BLaER1 (cell line): ENCODE data around the gene SRRM2.
"Not testable (repeated sequence)": the region's sequence is repeated elsewhere in the genome, so short reads cannot be mapped to it uniquely, and the experiment has no call there.

Experiments used
- H3K27ac ChIP-seq: shearing (Covaris generic); formaldehyde crosslinking; 2 replicates; pipeline ENCODE4 v1.8.1; 2022
- H3K27me3 ChIP-seq: shearing (Covaris generic); formaldehyde crosslinking; 2 replicates; pipeline ENCODE4 v1.8.1; 2022
- H3K36me3 ChIP-seq: shearing (Covaris generic); formaldehyde crosslinking; 2 replicates; pipeline ENCODE4 v1.8.1; 2022
- H3K4me1 ChIP-seq: shearing (Covaris generic); formaldehyde crosslinking; 2 replicates; pipeline ENCODE4 v1.8.1; 2022
- H3K4me2 ChIP-seq: shearing (Covaris generic); formaldehyde crosslinking; 2 replicates; pipeline ENCODE4 v1.8.1; 2022
- H3K4me3 ChIP-seq: shearing (Covaris generic); formaldehyde crosslinking; 2 replicates; pipeline ENCODE4 v1.8.1; 2022
- H3K9ac ChIP-seq: shearing (Covaris generic); formaldehyde crosslinking; 2 replicates; pipeline ENCODE4 v1.8.1; 2022
- H3K9me3 ChIP-seq: shearing (Covaris generic); formaldehyde crosslinking; 2 replicates; pipeline ENCODE4 v1.8.1; 2022
- H4K20me1 ChIP-seq: shearing (Covaris generic); formaldehyde crosslinking; 2 replicates; pipeline ENCODE4 v1.8.1; 2022
- Cebpa-rat ChIP-seq: shearing (Covaris generic); IDR thresholded peaks from 2 replicates; pipeline ENCODE4 v1.8.1; 2022

SRRM2 gene

DNA sequence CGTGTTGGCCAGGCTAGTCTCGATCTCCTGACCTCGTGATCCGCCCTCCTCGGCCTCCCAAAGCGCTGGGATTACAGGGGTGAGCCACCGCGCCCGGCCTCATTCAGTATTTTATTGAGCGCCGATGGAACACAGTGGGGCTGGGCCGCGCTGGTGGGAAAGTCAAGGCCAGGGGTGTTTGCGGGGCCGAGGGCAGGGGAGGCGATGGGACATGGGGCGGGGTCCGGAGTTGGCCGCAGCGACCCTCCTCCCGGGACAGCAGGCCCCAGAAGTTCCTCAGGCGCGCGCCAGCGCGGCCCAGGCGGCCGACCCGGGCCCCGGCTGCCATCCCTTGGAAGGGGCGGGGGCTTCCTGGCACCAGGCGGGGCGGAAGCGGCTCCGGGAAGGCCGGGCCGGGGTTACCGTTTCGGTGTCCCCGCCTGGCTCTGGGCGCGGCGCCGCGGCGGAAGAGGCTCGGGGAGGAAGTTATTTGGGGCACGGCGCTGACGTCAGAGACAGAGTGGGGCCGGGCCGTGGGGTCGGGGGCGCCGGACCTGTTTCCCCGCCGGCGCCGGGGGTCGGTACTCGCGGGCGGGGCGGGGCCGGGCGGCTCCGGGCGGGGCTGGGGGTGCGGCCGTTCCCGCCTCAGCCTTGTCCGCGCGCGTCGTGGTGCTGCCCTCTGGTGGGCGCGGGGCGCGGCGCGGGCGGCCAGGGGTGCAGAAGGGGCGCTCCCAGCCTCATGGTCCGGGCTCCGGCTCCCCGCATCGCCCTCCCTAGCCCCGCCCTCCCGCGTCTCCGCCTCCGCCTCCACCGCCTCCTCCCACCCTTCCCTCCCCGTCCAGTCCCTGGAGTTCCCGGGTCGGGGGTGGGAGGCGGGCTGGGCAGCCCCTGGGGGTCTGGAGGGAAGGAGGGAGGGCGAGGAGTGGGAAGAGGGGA is 31.5 kb upstream of the SRRM2 start:
- Histone ChIP-seq H3K27ac (peak overlapping the region; percentile 88), H3K9me3 (no peaks in the 10 kb centered on the region)
- no peak for TF ChIP-seq Cebpa-rat

DNA sequence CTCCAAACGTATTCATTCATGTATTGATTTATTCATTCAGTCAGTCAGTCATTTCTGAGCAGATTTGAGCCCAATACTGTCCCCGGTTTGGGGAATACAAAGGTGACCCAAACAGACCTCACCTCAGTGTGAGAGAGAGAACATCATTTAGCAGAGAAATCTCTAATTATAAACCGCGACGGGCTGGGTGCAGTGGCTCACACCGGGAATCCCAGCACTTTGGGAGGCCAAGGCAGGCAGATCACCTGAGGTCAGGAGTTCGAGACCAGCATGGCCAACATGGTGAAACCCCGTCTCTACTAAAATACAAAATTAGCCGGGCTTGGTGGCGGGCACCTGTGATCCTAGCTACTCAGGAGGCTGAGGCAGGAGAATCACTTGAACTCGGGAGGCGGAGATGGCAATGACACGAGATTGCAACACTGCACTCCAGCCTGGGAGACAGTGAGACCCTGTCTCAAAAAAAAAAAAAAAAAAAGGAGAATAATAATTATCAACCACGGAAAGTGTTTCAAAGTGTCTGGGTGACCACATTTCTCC is 30.7 kb upstream of the SRRM2 start:
- Histone ChIP-seq H3K9ac (peak overlapping the region; percentile 86; the same call in 1 of the 2 replicates), H3K4me1 (peaks cover 38% of the 10 kb centered on the region), H3K4me3 (peak overlapping the region; percentile 69), H3K4me2 (peak overlapping the region; percentile 73), H3K27ac (peak overlapping the region; percentile 40)
- not testable (repeated sequence) for H3K9me3 ChIP-seq, H3K27me3 ChIP-seq, H3K36me3 ChIP-seq, H4K20me1 ChIP-seq

More for the DNA sequence above, 31.5 kb upstream of the SRRM2 start:
- Histone ChIP-seq H3K4me2 (peak overlapping the region; percentile 86), H4K20me1 (0 out of 2 replicates have a peak, but pooled peaks cover 8% of the 10 kb centered on the region), H3K4me1 (peaks cover 45% of the 10 kb centered on the region), H3K36me3 (no peaks in the 10 kb centered on the region), H3K27me3 (no peaks in the 10 kb centered on the region), H3K9ac (peak overlapping the region; percentile 86), H3K4me3 (peak overlapping the region; percentile 69)

DNA sequence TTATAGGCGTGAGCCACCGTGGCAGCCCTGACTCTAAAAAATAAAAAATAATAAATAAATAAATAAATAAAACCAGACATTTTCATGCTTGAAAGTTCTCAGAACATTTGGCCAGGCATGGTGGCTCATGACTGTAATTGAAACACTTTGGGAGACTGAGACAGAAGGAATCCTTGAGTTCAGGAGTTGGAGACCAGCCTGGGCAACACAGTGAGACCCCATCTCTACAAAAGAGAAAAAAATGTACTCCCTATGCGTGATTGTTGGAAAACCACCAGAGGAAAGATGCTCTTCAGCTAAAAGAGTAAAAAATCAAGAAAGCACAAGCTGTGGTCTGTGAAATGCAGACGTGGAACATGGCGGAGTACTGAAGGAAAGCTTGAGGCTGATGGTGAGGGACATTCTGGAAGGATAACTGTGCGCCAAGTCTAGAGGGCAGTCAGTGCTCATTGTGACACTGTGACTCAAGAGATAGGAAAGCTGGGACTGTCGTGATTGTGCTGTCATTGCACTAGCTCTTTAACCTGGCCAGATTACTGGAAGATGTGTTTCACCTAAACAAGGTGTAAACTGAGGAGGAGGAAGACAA is 28.3 kb upstream of the SRRM2 start:
- H3K4me1 ChIP-seq = peaks cover 23% of the 10 kb centered on the region
- TF ChIP-seq Cebpa-rat = no peak
- no peaks in the 10 kb centered on the region for H3K9me3 ChIP-seq
- no peaks in the 10 kb centered on the region for H3K27me3 ChIP-seq
- H3K27ac ChIP-seq = no peak overlapping the region
- H4K20me1 ChIP-seq = no peaks in the 10 kb centered on the region
- H3K4me3 ChIP-seq = no peak overlapping the region
- H3K9ac ChIP-seq = no peak overlapping the region
- no peak overlapping the region for H3K4me2 ChIP-seq
- H3K36me3 ChIP-seq = no peaks in the 10 kb centered on the region

DNA sequence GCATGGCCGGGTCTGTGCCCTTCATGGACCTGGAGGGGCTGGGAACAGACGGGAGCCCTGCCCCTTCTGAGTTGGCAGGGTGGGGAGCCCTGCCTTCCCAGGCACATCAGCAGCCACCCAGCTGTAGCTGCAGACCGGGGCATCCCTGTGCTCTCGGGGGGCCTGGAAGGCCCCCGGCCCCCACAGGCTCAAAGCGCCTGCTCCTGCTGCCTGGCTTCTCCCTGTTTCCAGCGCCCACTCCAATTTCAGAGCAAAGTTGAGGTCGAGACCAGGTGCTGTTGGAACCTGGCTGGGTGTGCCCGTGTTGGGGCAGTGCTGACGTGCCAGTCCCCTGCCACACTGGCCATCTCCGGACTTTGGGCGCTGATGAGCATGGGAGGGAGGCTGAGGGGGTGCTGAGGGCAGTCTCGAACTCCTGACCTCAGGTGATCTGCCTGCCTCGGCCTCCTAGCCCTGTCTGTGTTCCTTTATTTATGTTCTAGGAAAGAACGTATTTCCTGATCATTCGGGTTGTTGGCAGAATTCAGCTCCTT is 27.6 kb upstream of the SRRM2 start:
- TF ChIP-seq Cebpa-rat = no peak
- Histone ChIP-seq H3K36me3 (no peaks in the 10 kb centered on the region), H3K9me3 (no peaks in the 10 kb centered on the region), H3K27me3 (no peaks in the 10 kb centered on the region), H4K20me1 (no peaks in the 10 kb centered on the region), H3K27ac (no peak overlapping the region), H3K4me1 (peaks cover 19% of the 10 kb centered on the region), H3K4me2 (no peak overlapping the region), H3K4me3 (no peak overlapping the region), H3K9ac (no peak overlapping the region)

DNA sequence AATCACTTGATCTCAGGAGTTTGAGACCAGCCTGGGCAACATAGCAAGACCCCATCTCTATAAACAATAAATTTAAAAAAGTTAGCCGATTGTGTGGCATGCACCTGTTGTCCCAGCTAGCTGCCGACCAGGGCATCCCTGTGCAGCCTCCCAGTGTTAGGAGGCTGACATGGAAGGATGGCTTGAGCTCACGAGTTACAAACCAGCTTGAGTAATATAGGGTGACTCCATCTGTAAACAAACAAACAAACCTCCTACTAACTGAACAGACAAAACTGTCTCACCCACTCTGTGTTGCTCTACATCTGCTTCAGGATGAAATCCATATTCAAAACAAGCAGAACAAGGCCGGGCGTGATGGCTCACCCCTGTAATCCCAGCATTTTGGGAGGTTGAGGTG is 25.5 kb upstream of the SRRM2 start:
- Histone ChIP-seq H3K9ac (no peak overlapping the region), H3K27me3 (no peaks in the 10 kb centered on the region), H3K4me2 (no peak overlapping the region), H3K4me1 (peaks cover 12% of the 10 kb centered on the region), H3K36me3 (no peaks in the 10 kb centered on the region), H4K20me1 (no peaks in the 10 kb centered on the region), H3K4me3 (no peak overlapping the region), H3K27ac (no peak overlapping the region), H3K9me3 (no peaks in the 10 kb centered on the region)
- no peak for TF ChIP-seq Cebpa-rat

DNA sequence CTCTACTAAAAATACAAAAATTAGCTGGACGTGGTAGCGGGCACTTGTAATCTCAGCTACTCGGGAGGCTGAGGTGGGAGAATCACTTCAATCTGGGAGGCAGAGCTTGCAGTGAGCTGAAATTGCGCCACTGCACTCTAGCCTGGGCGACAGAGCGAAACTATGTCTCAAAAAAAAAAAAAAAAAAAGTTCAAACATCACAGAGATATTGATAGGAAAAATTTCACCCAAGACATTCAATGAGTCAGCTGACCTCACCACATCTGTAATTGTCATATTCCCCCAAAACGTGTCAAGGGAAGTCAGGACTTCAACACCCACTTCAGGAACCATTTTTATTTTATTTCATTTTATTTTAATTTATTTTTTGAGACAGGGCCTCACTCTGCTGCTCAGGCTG is 24.4 kb upstream of the SRRM2 start:
- Histone ChIP-seq H3K36me3 (no peaks in the 10 kb centered on the region), H3K9me3 (no peaks in the 10 kb centered on the region), H3K4me1 (0 out of 2 replicates have a peak, but pooled peaks cover 8% of the 10 kb centered on the region), H3K27me3 (no peaks in the 10 kb centered on the region), H4K20me1 (no peaks in the 10 kb centered on the region), H3K27ac (no peak overlapping the region), H3K9ac (no peak overlapping the region), H3K4me3 (no peak overlapping the region), H3K4me2 (no peak overlapping the region)
- no peak for TF ChIP-seq Cebpa-rat

DNA sequence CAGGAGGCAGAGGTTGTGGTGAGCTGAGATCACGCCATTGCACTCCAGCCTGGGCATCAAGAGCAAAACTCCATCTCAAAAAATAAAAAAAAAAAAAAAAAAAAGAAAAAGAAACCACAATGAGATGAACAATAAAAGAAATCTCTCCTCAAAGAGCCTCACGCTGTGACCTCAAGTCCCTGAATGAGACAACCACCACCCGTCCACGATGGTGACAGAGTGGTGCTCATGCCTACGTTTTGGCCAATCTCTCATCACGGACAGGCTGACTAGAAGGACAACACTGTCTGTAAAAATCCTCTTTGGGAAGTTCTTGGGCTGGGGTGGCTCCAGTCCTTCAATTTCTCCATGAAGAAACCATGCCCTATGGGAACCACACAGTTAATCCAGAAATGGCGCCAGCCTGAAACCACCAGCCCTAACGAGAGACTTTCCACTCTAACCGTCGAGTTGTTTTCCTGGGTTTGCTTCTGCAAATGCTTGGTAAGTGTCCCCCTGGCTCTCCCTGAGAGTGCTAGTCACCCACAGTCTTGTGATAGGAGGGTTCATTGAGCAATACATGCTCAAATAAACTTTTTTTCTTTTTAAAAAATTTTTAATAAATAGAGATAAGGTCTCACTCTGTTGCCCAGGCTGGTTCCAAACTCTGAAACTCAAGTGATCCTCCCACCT is 17.5 kb upstream of the SRRM2 start:
- Histone ChIP-seq H3K4me3 (no peak overlapping the region), H3K27me3 (no peaks in the 10 kb centered on the region), H3K27ac (no peak overlapping the region), H3K4me2 (no peak overlapping the region), H4K20me1 (no peaks in the 10 kb centered on the region), H3K4me1 (peaks cover 16% of the 10 kb centered on the region), H3K9me3 (no peaks in the 10 kb centered on the region), H3K9ac (no peak overlapping the region), H3K36me3 (no peaks in the 10 kb centered on the region)
- no peak for TF ChIP-seq Cebpa-rat

DNA sequence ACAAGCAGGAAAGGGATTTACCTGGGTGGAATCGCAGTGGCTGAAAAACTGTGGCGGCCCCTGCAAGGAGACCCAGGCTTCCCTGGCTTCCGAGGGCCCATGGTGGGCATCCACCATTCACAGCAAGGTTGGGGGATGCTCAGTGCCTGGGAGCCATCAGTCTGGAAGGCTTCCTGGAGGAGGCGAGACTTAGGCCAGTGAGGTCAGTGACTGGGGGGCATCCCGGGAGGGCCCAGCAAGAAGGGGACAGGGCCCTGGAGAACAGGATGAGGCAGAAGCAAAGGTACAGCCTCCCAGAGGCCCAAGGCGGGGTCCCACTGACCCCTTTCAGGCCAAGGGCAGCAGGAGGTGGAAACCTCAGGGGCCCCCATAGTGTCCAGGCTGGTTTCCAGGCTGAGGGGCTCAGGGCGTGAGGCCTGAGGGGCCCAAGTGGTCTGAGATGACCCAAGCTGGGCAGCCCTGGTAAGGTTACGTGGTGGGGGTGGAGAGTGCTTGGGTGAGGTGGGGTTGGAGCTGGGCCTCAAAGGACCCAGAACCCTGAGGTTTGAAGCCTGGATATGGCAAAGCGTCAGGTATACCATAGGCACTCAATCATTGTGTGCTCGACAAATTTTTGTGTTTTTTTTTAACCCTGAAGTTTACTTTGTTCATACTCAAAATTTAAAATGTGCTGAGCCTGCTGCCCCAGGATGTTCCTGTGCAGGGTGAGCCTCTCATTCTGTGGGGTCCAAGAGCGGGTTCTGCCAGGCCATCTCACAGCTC is 15.8 kb upstream of the SRRM2 start:
- Histone ChIP-seq H3K4me2 (no peak overlapping the region), H3K9me3 (no peaks in the 10 kb centered on the region), H3K36me3 (no peaks in the 10 kb centered on the region), H4K20me1 (no peaks in the 10 kb centered on the region), H3K4me3 (no peak overlapping the region), H3K9ac (no peak overlapping the region), H3K27me3 (no peaks in the 10 kb centered on the region), H3K27ac (no peak overlapping the region), H3K4me1 (peaks cover 11% of the 10 kb centered on the region)
- TF ChIP-seq Cebpa-rat = no peak

DNA sequence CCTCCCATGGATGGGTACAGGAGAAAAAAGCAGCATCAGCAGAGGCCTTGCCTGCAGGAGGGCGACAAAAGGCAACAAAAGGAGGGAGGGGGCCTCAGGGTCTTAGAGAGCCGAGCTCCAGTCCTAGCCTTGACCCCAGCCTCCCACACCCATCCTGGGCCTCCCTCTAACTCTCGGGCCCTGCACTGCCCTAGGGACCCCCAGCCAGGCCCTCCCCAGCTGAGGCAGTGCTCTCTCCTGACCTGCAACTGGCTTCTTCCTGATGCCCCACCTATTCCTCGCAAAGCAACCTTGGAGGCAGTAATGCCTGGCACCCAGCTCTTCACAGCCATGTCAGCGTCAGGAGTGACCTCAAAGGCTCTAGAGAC is 15.2 kb upstream of the SRRM2 start:
- no peaks in the 10 kb centered on the region for H4K20me1 ChIP-seq
- no peaks in the 10 kb centered on the region for H3K27me3 ChIP-seq
- TF ChIP-seq Cebpa-rat = no peak
- H3K9ac ChIP-seq = no peak overlapping the region
- H3K4me2 ChIP-seq = no peak overlapping the region
- no peaks in the 10 kb centered on the region for H3K9me3 ChIP-seq
- H3K27ac ChIP-seq = no peak overlapping the region
- H3K4me1 ChIP-seq = peaks cover 11% of the 10 kb centered on the region
- no peaks in the 10 kb centered on the region for H3K36me3 ChIP-seq
- H3K4me3 ChIP-seq = no peak overlapping the region
